NCI-H1417 treated with DMSO at 0.1 percent for 48 hours (cell line): Measurements from ENCODE around the gene TPO.
"Not testable (repeated sequence)": the region's sequence is repeated elsewhere in the genome, so short reads cannot be mapped to it uniquely, and the experiment has no call there.

Source experiments
- DNase-seq: peaks from one replicate; lab custom pipeline; 2025; lab: John Stamatoyannopoulos, UW

Gene TPO

GRCh38 chr2:1413156-1413710 is at the start of gene TPO:
TPO (plus strand) TSS chr2:1413463; CDS start chr2:1414409, 946 bp downstream.
- no peak for DNase-seq

DNA sequence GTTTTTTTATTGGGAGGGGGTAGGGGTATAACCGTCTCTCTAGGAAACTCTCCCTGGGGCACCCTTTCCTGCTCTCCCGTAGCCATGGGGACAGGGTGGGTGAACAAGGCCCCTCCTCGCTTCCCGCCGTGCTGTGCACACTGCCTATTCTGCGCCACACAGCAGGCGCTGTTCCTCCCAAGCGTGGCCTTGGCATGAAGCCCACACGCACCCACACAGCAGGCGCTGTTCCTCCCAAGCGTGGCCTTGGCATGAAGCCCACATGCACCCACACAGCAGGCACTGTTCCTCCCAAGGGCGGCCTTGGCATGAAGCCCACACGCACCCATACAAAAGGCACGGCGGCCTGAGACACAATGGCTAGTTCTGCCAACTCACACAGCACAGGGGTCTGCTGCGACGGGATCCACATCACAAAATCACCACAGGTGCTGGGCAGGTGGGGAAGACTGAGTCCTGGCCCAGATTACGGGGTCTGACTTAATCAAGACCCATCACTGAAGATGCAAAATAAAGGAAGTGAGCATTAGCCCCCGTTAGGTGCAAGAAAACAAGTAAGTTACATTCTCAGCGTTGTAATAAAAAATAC is 46.6 kb upstream of the TPO start:
- DNase-seq, result peak; percentile 38

- DNase-seq, result no peak
These were observed 45.7 kb upstream of the TPO start for GRCh38 chr2:1367601-1368000.

- DNase-seq, result no peak
These were observed 43.4 kb upstream of the TPO start for GRCh38 chr2:1369905-1370304.

DNA sequence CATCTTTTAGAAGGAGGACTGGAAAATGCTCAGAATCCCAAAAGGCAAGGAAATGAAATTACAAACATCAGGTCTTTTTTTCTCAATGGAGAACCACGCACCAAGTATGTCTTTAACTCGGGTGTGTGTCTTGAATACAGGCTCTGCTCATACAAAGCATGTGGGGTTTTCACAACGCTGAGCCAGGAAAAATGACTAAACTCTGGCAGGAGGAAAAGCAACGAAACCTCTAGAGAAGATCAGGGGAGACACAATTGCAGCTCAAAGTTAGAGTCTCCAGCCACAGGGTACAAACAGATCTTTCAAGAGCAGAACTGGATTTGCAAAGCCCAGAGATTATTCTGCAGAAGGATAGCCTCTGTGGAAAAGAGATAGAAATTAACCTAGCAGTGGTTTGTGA is 42.8 kb upstream of the TPO start:
- DNase-seq, result no peak

DNA sequence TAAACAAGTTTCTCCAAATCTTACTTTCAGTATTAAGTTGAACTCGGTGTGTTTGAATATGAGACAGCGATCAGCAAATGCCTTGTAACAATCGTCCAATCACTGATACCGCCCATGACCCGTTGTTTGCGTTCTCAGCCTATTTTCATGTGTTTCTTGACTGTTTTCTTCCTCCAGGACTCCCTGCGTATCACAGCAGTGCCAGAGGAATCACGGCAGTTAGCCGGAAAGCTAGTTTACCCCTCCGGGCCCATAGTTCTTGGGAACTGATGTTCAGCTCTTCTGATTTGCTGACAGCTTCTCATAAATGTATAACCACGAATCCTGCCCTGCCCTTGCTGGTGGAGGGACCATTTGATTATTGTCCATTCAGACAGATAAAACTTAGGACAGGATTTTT is 42.2 kb upstream of the TPO start:
- DNase-seq, result no peak

- DNase-seq, result no peak
These were observed 39.4 kb upstream of the TPO start for GRCh38 chr2:1373830-1374229.

- no peak for DNase-seq
These were observed 39.0 kb upstream of the TPO start for GRCh38 chr2:1374287-1374686.

DNA sequence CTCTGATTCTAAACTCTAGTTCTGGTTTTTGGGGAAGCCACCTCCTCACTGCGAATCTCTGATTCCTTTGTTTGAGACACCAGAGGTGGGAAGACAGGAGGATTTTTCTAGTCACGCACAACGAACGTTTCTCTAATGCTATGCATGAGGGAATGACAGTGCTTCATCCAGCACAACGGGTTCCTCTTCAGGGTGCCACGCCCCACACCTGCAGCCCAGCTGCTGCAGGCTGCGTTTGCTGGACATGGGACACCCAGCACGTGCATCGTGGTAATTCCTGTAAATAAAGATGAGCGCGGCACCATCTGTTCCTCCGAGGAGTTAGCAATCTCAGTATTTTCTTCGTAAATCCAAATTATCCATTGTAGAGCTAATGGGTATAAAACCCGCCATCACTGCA is 37.5 kb upstream of the TPO start:
- no peak for DNase-seq

GRCh38 chr2:1377473-1377872 is 35.8 kb upstream of the TPO start:
- DNase-seq, result no peak

DNA sequence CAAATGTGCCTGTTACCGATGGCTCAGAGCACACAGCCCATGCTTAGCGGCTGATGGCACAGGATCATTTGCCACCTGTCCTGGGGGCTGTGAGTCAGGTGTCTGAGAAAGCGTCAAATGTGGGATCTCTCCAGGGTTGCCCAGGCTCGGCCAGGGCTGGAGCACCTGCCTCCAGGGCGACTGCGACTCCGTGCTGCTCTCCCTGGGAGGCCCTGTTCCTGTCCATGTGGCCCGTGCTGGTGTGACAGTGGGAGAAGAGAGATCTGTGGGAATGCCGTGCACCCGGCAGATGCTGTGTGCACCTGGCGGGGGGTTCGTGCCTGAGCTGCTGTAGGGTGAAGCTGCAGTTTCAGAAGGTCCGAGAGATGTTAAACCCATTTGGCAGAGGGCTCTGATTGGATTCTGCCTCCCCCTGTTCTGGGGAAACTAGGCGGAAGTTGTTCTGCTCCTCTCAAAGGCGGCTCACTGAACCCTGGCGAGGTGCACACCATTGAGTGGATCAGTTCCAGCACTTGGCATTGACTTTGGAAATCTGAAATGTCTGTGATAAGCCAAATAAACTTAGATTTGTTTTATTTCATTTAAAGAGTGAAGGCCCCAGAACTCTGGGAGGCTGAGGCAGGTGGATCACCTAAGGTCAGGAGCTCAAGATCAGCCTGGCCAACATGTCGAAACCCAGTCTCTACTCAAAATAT is 34.7 kb upstream of the TPO start:
- DNase-seq, result no peak

DNA sequence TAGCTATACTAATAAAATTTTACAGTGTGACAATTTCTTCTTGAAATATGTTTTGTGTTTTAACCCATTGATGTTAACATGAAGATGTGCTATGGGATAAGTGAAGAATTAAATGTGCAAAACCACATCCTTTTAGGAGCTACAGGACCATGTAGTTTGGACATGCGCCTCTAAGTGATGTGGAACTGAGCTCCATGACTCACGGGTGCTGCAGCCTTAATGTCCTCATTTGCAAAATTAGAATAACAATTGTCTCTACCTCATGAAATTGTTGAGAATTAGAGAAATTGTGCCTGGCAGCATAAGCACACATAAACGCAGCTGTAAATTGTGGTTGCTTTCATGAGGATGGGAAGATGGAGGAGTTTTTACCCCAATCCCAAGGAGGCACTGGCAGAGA is 31.6 kb upstream of the TPO start:
- DNase-seq, result no peak

- DNase-seq, result not testable (repeated sequence)
These were observed 25.1 kb upstream of the TPO start for GRCh38 chr2:1387954-1388725.

GRCh38 chr2:1390118-1390517 is 23.1 kb upstream of the TPO start:
- not testable (repeated sequence) for DNase-seq

- no peak for DNase-seq
These were observed 19.9 kb upstream of the TPO start for GRCh38 chr2:1393321-1393720.

- no peak for DNase-seq
These were observed 18.4 kb upstream of the TPO start for GRCh38 chr2:1394709-1395408.

- DNase-seq, result no peak
These were observed 15.9 kb upstream of the TPO start for GRCh38 chr2:1397350-1397749.

DNA sequence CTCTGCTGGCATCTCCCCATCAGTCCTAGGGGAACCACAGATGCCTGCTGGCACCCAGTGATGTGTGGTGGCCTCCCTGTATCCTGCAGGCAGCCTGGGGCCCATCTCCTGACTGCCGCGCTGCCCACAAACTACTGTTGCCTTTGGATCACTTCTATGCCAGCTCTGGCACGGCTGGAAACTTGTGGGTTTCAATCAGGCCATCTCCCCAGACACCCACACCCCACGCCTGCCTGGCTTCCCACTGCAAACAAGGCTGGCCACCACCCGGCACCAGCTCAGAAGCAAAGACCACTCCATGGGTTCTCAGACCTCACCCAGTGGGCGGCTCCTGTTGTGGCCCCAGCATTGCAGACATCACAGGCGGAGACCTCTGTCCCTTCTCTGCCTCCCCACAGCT is 15.1 kb upstream of the TPO start:
- no peak for DNase-seq

- no peak for DNase-seq
These were observed 12.1 kb upstream of the TPO start for GRCh38 chr2:1400943-1401735.

DNA sequence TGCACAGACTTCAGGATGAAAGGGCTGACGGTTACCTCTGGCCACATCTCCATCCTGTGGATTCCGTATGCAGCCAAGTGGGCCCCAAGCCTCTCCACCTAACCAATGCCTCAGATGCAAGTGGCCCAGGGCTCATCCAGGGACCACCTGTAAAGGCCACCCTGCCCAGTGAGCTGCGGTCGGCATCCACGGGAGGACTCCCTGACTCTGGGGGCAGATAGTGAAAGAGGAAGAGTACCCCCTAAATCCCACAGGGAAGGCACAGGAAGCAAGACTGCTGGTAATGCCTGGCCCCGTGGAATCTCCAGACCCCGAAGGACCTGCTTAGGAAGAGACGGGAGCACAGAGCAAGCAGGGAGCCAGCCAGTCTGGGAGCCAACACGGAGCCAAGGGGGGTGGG is 11.2 kb upstream of the TPO start:
- no peak for DNase-seq

DNA sequence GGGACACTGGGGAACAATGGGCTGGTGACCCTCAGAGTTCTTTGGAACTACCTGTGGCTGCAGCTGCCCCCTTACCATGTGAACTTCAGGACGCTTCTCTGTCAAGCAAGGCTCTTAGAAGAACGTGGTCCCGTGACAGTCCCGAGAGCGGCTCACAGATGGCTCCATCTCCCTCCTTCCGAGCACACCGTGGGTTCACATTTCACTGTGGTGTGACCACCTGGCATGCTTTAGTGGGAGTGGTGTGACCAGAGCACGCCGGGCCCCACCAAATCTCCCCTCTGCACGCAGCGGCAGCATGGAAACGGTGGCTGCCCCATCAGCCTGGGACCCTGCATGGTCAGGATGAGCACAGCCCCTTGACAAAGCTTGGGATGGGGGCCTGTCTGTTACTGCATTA is 9.7 kb upstream of the TPO start:
- no peak for DNase-seq

- DNase-seq, result no peak
These were observed 8.1 kb upstream of the TPO start for GRCh38 chr2:1405124-1405523.
